ENCODE results near the gene EPHA6.

Gene EPHA6

DNA sequence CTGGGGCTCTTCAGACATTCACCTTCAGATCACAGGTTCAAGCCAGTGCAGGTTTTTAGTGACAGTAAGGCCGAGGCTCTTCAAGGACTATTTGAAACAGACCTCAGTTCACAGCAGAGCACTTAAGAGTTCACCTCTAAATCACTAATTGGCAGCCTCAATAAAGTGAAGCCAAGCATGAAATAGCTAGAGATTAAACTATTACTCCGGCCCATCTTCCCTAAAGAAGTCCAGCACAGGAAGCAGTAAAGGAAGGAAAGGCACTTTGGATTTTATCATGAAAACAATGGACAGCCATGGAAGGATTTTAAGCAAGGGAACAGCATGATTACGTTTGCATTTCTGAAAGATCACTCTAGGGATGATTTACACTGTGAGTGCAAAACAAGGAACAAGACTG, 922.5 kb downstream of the EPHA6 start:
- no peak for DNase-seq

DNA sequence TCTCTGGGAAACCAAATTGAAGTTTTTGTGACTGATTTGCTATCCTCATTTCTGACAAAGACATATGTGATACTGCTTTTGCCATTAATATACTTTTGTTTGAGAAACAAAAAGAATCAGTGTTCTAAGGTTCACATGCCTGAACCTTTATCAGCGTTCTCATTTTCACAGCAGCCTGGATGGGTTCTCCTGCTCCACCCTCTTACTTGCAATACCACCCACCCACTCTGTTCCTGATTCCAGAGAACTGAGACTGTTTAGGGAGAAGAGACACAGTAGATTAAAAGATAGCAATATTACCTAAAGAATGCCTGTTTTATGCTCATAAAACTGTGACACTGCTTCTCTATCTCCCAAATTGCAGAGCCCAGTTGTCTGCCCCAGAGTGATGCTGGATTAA, 924.4 kb downstream of the EPHA6 start:
- DNase-seq, result no peak

DNA sequence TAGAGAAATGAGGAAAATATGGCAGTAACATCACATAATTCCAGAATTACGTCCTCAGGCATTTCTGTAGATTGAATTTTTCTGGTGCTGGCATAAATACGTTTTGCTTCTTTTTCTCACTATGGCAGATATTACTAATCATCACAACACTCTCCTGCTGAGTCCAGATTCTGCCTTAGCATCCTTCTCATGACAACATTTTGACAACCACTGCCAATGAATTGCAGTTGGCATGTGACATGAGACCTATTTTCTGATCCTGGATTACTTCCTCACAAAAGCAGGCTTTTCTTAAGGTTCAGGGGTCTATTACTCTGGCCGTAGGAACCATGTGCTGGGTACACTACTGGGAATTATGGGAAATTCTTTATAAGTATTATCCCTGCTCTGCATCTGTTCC, 927.6 kb downstream of the EPHA6 start:
- DNase-seq, result no peak

DNA sequence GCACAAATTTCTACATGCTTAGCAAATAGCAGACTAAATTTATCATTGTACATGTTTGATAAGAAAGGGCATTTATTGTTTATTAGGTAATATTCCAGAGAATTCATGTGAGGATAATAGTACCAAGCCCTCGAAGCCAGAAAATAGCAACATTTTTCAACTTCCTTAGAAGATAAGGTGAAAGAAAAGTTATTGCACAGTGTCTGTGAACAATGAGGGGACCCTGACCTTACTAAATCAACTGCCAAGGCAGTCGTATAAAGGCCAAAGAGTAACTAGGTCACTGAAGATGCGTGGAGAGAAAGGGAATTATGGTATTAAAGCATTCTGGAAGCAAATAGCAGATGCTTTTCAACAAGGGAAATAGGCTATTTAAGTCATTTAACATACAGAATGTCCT, 929.9 kb downstream of the EPHA6 start:
- DNase-seq, result no peak

DNA sequence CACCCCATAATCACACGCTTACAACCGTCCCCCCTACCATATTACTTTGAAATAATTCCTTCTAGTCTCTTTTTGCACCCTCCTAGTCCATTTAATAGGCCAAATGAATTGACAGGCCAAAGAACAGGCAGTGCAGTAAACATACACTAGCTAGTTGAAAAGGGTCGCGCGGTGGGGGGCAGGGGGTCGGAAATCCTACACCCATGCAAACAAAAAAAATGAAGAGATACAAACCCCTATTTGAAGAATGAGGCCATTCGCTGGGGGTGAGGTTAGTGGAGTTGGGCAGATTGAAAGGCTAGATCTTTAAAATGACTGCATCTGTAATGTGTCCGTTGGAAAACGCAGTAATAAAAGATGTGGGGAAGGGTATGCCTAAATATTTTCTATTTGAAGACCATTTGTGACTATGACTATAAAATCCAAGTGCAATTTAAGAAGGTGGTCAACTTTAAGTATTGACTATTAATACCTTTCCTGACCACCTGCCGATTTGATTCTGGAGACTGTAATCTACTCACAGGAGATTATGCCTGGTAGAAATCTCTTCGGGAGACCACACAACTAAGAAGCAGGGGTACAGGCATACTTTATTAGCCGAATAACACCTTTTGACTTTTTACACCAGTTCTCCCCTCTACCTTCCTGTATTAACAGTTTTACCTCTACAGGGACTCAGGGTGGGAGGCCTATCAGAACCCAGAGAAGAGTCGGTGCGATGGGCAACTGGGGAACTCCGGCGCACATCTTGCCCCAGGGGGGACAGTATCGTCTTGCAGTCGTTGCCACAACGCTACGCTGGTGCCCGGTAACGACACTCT, 949.4 kb downstream of the EPHA6 start:
- peak; percentile 78 for DNase-seq

DNA sequence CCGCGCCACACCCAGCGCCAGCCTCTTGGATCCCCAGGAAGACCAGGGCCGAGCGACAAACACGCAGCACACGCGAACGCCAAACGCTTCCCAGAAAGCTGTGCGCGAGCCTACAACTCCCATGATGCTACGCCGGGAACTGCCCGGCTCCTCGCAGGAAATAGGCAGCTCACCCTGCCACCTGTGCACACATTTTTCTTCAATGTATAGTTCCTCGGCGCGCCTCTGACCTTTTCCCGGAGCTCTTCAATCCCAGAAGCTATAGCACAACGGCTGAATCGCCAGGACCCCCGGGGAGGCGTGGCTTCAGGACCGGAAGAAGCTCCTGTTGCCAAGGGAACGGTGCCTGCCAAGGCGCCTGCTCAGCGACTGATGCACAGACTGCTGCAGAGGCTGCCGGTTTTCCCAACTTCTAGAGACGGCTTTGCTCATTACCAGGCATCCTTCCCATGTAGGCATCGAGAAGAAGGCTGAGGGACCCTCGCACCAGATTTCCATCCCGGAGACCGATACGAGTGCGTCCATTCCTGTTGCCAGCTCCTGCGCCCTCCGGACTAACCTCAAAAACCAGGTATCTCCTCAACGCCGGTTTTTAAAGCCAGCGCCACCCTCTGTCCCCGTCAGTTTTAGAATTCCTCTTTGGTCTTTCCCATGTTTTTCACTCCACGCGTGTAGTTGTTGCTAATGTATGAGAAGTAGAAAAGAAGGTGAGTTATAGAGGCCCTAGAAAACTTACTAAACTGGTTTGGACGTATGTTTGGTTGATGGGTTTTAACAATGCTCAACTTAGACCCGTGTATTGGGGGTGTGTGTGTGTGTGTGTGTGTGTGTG, 950.2 kb downstream of the EPHA6 start, which contains the start of gene ARL6:
TSS of gene ARL6 (plus strand) at position 352 of the 832 bp plus-strand sequence. CDS start 3,350 bp downstream, outside the sequence.
- DNase-seq, result peak; percentile 98

DNA sequence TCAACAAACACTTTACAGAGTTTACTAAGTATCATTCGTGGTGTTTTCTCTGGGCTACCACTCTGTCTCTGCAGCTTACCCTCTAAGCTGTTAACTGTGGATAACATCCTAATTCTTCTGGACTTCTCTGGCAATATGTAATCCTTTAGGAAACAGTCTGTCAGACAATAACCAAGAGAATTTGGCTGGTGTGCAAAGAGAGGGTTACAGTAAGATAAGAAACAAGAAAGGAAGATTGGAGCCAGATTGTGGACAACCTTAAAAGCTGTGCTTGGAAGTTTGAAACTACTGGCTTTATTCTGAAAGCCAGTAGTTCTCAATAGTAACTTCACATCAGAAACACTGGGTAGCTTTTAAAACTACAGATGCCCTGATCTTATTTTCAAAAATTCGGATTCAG, 950.9 kb downstream of the EPHA6 start:
- peak; percentile 0 for DNase-seq

DNA sequence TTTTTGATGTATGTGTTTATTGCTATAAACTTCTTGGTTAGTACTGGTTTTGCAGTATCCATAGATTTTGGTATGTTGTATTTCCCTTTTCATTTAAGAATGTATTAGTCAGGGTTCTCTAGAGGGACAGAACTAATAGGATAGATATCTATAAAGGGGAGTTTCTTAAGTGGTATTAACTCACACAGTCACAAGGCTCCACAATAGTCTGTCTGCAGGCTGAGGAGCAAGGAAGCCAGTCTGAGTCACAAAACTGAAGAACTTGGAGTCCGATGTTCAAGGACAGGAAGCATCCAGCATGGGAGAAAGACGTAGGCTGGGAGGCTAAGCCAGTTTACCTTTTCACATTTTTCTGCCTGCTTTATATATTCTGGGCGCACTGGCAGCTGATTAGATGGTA, 958.5 kb downstream of the EPHA6 start:
- no peak for DNase-seq

DNA sequence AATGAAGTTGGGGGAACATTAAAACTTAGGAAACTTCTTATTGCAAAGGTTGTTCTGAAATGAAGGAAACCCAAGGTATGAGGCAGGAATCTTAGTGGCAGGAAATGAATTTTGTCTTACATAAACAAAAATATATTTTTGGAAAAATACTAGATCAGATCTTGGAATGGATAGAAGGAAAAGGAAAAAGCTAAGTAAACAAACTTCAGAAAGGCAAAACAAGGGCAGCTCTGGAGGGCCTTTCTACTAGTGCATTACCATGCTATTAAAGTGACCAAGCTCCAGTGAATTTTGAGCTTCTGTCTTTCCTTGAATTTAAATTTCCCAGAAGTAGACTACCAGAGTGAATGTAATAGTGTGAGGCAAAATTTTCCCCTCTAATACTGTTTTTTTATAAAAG, 963.8 kb downstream of the EPHA6 start:
- DNase-seq, result no peak

DNA sequence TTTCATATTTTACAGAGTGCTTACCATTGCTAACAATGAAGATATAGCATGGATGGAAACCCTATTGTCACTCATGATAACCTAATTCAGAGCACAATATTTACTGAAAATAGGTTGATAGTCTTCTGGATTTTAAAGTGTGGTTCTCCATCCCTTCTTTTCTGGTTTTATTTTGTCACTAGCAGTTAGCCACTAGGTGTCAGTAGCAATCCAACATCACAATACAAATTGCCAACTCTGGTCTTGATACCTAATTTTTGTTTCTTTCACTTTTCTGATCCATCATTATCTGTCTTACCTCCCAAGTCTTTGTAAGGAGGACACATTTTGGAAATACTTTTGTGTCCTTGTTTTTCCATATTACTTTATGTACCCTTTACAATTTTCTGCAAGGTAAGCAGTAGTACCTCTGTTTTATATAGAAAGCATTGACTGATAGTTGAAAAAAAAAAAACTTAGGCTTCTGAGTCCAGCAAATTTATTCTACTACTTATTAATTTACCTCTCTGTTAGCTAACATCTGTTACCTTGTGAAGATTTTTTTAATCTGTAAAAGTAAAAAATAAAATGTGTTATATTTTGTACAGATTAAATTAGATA, 979.1 kb downstream of the EPHA6 start:
- peak; percentile 20 for DNase-seq

DNA sequence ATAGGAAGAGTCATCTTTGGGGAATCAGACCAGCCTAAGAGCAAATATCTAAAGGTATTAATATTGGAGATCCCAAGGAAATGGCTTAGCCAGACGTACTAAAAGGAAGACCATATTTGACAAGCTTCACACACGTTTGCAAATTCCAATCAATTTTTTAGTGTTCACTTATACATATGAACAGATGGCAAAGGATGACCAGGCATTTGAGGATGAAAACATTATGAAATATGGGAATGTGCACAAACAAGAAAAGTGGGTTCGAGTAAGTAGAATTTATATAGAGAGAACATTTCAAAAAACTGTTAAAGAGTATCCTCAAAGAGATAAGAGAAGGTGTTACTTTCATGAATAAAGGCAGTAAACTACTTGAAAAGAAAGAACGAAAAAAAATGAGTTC, 981.6 kb downstream of the EPHA6 start:
- no peak for DNase-seq
